Stimulated activated CD8-positive, alpha-beta memory T cell treated with anti-CD3 and anti-CD28 coated beads, Interleukin-7, amount 100 ng/mL, for 24 hours (primary cell): Measurements from ENCODE around the gene TEAD4.

Source experiments
- DNase-seq: peaks from one replicate; pipeline ENCODE4 v3.0.0-alpha.2; 2020; ENCODE audit warnings: low read depth

TEAD4 gene

DNA sequence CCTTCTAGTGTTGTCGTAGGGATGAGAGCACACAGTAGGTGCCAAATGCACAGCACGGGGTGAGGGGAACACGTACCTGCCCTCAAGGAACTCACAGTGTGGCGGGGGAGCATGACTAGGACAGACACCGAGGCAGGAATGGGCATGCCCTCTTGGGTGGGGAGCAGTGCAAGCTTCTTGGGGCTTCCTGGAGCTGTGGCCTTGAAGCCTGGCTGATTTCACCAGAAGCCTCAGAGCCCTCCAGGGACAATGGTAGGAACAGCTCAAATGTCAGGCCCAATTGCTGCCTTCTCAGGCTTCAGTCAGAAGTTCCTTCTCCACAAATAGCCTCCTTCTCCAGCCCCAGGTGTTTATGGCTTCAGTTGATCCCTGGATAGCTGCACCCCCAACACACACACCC lies 43.4 kb downstream of the TEAD4 start:
- DNase-seq = no peak

- DNase-seq = no peak
Observed at GRCh38 chr12:3003357-3003992, 44.3 kb downstream of the TEAD4 start.

DNA sequence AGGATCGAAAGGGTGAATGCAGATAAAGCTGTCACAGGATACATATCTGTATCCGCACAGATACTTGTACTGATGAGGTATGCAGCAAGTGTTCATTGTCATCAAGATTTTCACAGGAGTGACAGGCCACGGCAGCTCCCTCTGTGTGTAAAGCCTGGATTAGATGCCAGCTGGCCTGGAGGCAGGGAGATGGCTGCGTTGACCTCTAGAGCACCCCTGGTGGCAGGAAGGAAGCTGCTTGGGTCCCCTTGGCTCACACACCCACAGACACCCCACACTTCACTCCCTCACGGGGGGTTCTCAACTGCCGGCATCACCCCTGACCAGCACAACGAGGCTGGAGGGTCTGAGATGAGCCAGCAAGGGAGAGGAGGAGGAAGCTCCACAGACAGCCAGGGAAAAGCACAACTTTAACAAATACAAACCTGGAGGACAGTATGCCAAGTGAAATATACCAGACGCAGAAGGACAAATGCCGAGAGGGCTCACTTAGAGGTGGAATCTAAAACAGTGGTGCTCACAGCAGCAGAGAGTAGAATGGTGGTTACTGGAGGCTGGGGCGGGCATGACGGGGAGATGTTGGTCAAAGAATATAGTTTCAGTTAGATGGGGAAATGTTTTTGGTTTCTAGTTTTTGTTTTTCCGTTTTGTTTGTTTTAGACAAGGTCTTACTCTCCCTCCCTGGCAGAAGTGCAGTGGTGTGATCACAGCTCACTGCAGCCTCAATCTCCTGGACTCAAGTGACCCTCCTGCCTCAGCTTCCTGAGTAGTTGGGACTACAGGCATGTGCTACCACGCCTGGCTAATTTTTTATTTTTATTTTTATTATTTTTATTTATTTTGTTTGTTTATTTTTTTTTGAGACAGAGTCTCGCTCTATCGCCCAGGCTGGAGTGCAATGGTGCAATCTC lies 45.7 kb downstream of the TEAD4 start:
- no peak for DNase-seq

- DNase-seq = no peak
Observed at GRCh38 chr12:3005736-3006135, 46.5 kb downstream of the TEAD4 start.

DNA sequence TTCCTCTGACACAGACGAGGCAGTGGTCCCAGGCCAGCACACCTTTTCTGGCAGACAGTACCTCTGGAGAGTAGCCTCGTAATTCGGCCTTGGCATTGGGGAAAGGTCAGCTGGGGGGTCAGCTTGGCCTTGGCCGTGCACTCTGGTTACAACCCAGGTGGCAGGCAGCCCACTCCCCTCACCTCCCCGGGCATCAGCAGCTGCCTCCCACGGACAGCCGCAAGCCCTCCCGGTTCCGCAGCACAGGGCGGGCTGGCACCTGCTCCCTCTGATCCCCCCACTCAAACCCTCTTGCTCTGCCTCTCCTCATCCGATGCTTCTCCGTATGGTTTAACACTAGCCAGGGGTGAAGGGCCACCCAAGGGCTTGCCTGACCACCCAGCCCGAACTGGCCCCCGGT lies 50.6 kb downstream of the TEAD4 start:
- DNase-seq = no peak

GRCh38 chr12:3010214-3010930 lies 51.2 kb downstream of the TEAD4 start:
- no peak for DNase-seq

GRCh38 chr12:3012786-3013185 lies 53.6 kb downstream of the TEAD4 start:
- DNase-seq = no peak

- no peak for DNase-seq
Observed at GRCh38 chr12:3014641-3015040, 55.4 kb downstream of the TEAD4 start.

- DNase-seq = no peak
Observed at GRCh38 chr12:3015356-3015755, 56.2 kb downstream of the TEAD4 start.

GRCh38 chr12:3016191-3016590 lies 57.0 kb downstream of the TEAD4 start:
- DNase-seq = no peak

DNA sequence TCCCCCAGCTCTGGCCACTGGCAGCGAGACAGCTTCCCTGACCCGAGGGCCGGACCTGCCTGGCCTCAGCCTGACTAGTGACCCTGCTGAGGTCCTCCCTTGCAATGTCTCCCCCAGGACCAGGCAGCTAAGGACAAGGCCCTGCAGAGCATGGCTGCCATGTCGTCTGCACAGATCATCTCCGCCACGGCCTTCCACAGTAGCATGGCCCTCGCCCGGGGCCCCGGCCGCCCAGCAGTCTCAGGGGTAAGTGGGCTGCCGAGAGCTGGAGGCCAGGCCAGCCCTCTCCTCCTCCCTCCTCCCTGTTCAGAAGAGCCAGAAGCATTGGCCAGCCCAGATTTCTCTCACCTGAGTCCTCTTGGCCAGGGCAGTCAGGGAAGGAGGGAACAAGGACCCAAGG lies 58.1 kb downstream of the TEAD4 start:
- DNase-seq = no peak

DNA sequence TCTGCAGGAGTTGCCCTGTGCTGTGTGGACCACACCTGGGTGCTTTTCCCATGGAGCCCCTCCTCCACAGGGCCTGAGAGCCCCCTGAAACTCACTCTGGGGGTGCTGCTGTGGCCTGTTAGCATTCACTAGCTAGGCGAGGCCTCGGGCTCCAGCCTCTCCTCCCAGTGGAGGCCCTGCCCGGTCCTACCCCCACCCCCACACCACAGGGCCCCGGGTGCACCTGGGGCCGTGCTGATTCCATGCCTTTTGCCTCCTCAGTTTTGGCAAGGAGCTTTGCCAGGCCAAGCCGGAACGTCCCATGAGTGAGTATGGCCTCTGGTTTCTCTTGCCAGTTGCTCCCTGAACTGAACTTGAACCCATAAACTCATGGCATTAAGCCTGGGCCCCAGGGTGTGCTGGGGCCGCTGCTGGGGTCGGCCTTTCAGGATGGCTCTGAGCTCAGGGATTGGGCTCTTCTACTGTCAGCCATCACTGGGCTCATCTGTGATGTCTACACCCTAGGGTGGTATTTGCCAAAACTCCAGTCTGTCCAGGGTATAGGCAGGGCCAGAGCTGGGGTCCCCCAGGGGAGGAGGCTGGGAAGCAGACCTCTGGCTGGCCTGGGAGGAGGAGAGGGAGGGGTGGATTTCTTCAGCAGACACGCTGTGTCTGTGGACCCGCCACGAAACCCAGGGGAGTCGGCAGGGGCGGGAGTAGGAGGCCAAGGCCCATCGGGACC lies 59.2 kb downstream of the TEAD4 start:
- no peak for DNase-seq

DNA sequence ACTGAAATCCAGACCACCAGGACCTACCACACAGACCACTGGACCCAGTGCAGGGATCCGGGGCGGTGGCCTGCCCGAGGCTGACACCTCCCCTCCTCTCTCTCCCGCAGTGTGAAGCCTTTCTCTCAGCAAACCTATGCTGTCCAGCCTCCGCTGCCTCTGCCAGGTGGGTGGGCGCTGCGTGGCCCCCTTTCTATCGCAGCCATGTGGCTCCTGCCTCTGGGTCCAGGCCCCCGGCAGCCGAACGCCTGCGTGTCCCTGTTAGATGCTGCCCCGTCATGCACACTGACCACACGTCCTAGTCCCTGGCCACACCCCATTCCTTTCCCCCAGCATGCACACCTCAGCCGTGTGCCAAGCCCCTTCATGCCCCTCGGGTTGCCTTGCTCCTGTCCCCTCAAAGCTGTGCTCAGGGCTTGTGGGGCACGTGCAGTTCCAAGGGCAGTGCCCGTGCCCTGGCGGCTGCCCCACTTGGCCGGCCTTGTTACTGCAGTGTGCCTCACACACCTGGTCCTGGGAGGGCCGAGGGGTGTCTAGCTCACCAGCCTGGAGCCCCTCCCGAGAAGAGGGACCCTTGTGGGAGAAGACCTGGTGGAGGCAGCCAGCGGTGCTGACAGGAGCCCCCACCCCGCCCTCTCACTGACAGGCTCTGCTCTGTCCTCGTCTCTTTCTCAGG lies 59.9 kb downstream of the TEAD4 start:
- DNase-seq = no peak

GRCh38 chr12:3020399-3020798 lies 61.2 kb downstream of the TEAD4 start:
- no peak for DNase-seq

DNA sequence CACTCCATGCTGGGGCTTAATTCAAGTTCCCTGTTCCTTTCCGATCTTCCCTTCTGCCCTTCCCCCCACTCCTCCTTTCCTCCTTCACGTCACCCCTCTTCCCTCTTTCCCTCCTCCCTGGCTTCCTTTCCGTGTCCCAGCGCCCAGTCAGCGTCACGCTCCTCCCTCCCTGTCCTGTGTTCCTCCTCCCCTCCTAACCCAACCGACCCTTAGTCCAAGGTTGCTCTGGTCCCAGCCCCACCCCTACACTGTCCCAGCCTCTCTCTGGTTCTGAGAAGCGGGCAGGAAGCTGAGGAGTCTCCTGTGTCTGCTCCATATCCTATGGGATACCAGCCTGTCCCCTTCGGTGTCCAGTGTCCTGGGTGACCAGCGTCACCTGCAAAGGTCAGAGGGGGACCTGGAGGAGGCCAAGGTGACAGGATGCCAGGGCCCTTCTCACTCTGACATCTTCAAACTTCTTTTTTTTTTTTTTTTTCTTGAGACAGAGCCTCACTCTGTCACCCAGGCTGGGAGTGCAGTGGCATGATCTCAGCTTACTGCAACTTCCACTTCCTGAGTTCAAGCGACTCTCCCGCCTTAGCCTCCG lies 61.7 kb downstream of the TEAD4 start:
- no peak for DNase-seq

DNA sequence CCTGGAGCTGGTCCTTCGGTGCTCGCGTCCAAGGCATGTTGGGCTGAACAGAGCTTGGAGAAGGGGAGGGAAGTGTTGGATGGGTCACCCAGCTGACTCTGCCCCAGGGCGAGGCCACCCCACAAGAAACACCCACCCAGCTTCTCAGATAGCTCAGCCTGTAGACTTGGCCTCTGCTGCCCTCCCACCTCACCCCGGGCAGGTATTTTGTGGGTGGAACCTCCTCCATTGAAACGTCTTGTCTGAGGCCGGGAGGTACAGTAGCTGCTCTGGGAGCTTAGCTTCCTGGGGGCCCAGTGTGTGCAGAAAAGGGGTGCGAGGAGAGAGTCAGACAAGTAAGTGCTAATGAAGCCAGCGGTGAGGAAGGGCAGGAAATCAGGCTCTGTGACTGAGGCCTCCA lies 63.2 kb downstream of the TEAD4 start:
- DNase-seq = no peak

- no peak for DNase-seq
Observed at GRCh38 chr12:3022961-3023360, 63.8 kb downstream of the TEAD4 start.

GRCh38 chr12:3028108-3028507 lies 68.9 kb downstream of the TEAD4 start:
- DNase-seq = no peak

- DNase-seq = no peak
Observed at GRCh38 chr12:3030821-3031429, 71.7 kb downstream of the TEAD4 start.

DNA sequence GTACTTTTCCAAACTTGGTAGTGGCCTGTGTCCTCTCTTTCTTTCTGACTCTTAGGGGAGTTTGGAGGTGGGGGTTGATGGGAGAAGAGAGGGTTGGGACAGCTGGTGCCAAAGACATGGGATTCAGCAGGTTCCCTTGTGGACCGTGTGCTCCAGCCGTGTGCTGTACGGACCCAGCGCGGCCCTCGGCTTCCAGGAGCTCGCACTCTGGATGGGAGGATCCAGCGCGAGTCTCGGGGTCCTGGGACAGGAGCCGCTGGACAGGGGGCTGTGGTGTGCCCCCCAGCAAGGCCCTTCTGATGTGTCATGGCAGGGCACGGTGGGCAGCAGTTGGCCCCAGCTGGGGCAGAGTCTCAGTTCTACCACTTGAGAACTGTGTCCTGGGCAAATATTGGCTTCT lies 73.0 kb downstream of the TEAD4 start:
- DNase-seq = no peak
